Measurements from ENCODE around the gene ACAD9.
A peak's percentile ranks its signal among the peaks of the same experiment; 100 is the strongest.

ACAD9 gene

DNA sequence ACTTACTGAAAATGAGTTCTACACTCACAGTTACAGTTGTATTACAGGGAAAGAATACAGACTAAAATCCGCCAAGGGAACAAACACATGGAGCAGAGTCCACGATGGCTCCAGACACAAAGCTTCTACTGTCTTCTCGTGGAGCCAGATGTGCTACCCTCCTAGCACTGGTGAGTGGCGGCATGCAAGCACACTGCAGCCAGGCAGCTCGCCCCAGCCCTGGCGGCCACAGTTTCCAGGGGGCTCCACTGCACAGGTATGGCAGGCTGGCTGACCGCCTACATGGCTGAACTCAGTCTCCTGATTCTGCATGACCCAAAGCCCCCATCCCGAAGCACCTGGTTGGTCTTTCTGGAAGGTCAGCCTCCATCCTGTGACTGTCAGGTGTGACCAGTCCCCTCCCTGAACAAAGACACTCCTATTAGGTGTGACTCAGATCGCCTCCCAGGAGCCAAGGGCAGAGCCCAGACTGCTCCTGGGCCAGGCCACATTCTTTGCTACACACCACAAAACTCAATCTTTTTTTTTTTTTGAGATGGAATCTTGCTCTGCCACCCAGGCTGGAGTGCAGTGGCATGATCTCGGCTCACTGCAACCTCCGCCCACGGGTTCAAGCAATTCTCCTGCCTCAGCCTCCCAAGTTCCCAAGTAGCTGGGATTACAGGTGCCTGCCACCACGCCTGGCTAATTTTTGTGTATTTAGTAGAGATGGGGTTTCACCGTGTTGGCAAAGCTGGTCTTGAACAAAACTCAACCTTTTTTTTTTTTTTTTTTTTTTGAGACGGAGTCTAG is 62.9 kb downstream of the ACAD9 start:
- DNase-seq = no peak

DNA sequence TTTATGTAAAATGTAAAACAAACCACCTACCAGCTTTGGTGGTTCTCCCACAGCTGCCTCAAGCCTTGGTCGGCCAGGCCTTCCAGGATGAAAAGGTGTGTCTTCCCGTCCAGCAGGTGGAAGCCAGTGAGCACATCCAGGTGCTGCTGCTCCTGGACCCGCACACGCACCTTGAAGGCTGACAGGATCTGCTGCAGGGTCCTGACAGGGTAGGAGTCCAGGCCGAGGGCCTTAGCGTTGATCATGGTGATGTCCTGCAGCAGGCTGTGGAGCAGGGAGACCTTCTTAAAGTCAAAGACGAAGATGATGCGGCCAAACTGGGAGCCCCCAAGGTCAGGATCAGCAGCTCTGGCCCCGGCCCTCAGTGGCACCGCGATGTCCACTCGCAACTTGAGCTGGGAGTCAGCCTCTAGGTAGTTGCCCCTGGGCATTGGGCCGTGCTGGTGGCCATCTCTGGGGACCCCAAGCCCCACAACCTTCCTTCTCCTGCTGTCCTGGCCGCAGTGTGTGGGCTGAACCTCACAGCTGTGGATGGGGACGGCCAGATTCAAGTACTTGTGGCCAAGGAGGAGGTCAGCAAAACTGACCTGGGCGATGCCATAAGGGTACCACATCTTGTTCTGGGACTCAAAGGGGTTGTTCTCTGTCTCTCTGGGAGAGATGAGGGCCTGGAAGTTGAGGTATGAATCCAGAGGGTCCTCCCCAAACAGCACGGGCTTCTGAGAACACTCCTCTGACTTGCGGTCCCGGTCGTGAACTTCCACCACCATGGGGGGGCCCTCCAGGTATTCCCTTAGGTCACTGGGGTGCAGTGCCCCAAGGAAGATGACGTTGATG is 65.8 kb downstream of the ACAD9 start:
- no peak for DNase-seq

DNA sequence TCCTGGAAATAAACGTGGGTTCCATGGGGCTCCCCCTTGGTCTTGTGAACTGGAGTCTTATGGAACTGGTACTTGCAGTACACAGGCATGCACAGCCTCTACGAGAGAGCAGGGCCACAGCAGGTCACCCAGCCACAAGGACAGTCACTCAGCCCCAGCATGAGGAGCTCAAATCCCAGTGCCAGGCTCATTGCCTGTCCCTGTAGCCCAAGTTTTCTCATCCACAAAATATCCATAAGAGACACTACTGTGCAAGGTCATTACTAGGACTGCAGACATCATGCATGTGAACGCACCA is 66.4 kb downstream of the ACAD9 start:
- no peak for DNase-seq

DNA sequence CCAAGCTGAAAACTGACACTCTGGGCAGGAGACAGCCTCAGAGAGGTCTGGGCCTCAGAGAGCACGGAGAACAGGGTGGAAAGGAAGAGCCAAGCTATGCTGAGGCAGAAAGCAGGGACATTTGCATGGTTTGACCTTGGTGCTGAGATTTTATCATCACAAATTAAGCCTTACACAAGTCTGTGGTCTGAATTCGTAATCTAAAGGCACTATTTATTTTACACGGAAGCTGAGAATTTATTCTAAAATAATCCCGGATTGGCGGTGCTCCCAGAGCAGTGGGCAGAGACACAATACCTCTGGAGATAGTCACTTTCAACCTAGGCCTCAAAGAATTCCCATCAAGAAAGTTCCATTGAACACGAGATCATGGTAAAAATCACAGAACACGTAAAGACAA is 67.0 kb downstream of the ACAD9 start:
- no peak for DNase-seq

GRCh38 chr3:128949158-128949557 is 69.7 kb downstream of the ACAD9 start:
- no peak for DNase-seq

GRCh38 chr3:128950223-128950938 is 71.0 kb downstream of the ACAD9 start:
- peak; percentile 4 for DNase-seq

DNA sequence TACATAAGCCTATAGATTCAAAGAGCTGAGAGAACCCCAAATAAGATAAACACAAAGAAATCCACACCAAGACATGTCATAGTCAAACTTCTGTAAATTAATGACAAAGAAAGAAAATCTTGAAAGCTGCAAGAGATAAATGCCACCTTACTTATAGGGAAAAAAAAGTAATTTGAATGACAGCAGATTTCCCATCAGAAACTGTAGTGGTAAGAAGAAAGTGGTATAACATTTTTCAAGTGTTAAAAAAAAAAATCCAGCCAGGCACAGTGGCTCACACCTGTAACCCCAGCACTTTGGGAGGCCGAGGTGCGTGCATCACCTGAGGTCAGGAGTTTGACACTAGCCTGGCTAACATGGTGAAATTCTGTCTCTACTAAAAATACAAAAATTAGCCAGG is 77.0 kb downstream of the ACAD9 start:
- no peak for DNase-seq

All from activated naive CD4-positive, alpha-beta T cell treated with Interleukin-2 at 50 U/mL for 16 hours (primary cell).